NCI-H2196 (cell line): ENCODE measurements around the gene PIP4K2C.
A peak's percentile ranks its signal among the peaks of the same experiment; 100 is the strongest.

ENCODE experiments used
- DNase-seq: peaks from one replicate; lab custom pipeline; 2025; ENCODE audit not compliant: unreplicated experiment; lab: John Stamatoyannopoulos, UW

PIP4K2C gene

GRCh38 chr12:57590864-57591781 lies at the start of gene PIP4K2C:
TSS of gene PIP4K2C (plus strand) at chr12:57591192. CDS start at chr12:57591290, 98 bp downstream.
- DNase-seq = peak; percentile 89

DNA sequence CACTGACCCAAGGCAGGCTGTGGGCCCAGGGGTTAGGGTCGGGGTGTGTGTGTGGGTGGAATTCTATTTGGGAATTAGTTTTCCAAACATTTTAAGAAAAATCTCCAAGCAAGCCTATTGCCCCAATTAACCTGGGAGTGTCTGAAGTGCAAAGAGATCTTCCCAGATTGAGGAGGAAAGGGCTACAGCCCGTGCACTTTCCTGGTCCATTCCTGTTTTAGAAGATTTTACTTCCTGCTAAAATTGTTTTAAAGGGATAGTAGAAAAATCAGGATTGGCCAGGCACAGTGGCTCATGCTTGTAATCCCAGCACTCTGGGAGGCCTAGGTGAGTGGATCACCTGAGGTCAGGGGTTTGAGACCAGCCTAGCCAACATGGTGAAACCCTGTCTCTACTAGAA lies 49.3 kb upstream of the PIP4K2C start:
- DNase-seq = no peak

DNA sequence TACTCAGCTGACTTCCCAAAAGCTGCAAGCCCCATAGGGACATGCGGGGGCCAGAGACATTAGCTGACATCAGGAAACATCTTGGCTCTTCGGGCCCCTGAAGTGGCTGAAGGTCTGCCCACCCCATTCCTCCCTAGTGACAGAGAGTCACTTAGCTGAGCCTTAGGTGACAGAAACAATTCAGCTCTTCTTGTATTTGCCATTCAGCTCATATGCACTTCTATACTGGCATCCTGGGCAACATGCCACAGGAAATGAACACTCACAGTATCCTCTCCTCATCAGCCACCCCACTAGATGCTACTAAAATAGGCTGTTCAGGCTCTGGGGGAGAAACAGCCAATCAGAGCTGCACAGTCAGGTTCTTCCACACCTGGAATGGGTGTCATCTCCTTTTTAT lies 47.4 kb upstream of the PIP4K2C start:
- DNase-seq = peak; percentile 68

DNA sequence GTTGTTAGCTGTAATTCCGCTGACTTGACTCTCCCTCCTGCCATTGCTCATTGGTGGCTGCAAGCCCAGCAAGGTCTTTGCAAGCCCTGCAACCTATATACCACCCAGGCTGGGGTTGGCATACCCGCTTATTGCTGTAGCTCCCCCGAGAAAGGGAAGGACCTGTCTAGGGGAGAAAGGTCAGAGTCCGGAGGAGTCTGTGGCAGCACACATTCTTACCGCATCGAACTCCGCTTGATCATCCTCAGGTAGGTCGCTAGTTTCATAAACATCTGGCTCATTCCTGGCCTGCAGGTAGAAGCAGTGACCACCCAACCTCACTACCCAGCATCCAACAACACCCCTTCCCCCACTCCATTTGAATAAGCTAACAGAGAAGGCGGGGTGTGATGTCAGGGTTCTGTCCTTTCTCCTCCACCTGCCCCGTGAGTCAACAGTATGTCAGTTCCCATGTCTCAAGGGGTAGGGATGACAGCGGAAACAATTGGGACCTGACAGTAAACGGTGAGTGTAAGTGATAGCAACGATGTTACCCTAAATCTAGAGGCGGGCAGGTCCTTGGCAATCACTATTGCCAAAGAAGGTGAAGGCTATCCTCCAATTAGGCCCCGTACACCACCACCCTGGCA lies 45.1 kb upstream of the PIP4K2C start:
- no peak for DNase-seq

GRCh38 chr12:57546438-57547287 lies 44.3 kb upstream of the PIP4K2C start, which contains the start of gene DCTN2:
TSS of gene DCTN2 (minus strand) at chr12:57547192. CDS start at chr12:57547063, 129 bp downstream.
- peak; percentile 94 for DNase-seq

DNA sequence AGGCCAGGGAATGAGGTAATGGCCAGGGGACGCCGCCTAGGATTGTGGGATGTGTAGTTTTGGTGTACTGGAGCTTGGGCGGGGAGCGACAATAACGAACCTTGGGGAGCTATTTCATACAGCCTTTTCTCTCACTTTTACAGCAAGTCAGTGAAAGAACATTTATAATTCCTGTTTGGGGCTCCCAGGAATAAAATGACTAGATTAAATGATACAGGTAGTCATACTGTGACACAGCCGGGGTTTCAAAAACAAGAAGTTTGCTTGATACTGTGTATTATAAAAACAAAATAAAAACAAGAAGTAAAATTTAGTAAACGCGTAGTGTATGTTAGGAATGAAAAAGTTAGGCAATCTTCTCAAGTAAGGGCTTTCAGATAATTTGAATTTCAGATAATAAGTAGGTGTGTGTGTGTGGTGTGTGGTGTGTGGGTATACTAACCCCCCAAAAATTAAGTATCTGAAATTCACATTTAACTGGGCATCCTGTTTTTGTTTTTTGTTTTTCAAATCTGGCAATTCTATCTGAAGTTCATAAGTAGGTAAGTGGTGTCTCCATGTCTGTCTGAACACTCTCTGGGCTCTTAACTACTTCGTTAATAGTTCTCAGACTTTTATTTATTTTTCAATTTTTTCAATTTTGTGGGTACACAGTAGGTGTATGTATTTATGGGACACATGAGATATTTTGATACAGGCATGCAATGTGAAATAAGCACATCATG lies 43.5 kb upstream of the PIP4K2C start:
- DNase-seq = no peak

DNA sequence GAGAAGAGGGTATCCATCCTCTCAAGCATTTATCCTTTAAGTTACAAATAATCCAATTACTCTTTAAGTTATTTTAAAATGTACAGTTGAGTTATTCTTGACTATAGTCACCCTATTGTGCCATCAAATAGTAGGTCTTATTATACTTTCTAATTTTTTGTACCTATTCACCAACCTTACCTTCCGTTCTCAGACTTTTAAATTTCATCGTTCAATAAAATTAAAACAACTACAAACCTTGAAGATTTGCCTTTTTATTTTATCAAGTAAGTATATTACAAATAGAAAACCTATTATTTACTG lies 43.0 kb upstream of the PIP4K2C start:
- DNase-seq = no peak

DNA sequence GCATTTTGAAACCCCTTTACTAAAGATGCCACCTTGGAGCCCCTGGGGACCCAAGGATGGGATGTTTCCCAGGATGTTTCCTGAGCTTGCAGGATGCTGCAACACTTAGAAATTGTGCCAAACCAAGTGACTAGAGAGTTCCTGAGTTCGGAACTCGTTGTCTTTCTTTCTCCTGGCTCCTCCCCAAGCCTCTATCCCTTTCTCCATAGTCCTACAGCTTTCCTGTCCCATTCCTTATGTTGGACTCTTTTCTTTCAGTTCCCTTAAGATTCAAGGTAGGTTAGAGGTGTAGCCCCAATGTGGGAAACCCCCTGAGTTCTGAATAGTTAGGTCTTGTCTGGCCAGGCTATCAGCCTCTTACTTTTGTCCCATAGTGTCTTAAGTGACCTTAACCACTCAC lies 42.5 kb upstream of the PIP4K2C start:
- DNase-seq = peak; percentile 5

- no peak for DNase-seq
These were observed 41.6 kb upstream of the PIP4K2C start for GRCh38 chr12:57549203-57549908.

GRCh38 chr12:57549909-57550640 lies 40.9 kb upstream of the PIP4K2C start, which contains the start of gene KIF5A:
TSS of gene KIF5A (plus strand) at chr12:57550044. CDS start at chr12:57550272, 228 bp downstream.
- peak; percentile 54 for DNase-seq

- no peak for DNase-seq
These were observed 40.1 kb upstream of the PIP4K2C start for GRCh38 chr12:57550641-57551549.

DNA sequence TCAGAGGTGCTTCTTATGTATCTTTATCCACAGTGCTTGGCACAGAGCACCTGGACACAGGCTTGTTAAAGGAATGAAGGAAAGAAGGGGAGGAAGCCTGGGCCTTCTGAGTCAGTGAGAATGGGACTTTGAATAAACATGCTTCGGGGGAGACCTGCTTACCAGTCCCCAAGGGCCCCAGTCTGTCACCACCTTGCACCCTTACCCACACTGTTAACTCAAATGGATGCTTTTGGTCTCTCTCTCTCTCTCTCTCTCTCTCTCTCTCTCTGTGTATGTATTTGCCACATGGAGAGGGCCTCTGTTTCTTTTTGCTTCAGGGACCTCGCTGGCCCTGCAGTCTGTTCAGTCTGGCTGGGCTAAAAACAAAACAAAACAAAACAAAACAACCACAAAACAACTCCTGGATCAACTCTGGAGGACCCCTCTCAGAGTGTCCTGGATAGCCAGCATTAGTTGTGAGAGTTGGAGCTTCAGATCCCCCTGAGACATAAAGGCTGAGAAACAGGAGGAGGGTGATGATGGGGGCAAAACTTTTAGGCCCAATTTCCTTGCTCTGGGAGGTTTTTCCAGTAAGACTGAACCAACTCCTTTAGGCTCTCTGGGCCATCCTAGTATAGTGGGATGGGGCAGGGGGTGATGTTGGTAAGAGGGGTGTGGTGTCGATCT lies 39.2 kb upstream of the PIP4K2C start:
- no peak for DNase-seq

DNA sequence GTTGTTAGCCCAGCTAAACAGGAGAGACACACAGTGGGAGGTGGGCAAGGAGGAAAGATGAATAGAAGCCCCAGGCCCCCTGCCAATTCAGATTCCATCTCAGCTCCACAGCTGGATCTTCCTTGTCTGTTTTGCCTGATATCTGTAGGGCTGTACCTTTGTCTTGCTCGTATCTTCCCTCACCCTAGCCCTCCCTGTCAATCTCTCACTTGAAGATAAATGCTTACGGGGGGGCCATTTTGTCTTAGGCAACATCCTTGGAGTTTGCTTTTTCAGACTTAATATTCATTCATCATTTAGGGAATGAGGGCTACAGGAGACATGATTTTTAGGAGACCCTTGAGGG lies 38.7 kb upstream of the PIP4K2C start:
- no peak for DNase-seq

DNA sequence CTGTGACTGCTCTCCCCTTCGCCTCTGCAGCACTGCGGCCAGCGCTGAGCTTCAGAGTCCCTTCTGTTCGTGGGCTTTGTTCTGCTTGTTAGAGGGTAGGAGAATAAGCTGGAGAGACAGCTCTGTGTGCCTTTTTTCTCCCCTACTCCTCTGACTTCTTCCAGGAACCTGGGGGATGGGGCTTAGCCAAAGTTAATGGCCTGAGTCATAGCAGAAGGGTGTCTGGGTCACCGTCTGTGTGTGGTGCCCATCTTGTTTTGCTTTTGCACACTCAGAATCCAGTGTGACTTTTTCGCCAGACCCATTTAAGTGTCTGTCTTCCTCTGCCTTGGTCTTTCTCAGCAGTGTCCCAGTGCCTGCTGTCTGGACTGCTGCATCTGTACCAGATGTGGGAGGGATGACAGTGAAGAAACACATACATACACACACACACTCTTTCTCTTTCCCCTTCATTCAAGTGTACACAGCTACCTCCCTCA lies 38.1 kb upstream of the PIP4K2C start:
- DNase-seq = no peak

GRCh38 chr12:57553343-57554202 lies 37.4 kb upstream of the PIP4K2C start:
- no peak for DNase-seq

DNA sequence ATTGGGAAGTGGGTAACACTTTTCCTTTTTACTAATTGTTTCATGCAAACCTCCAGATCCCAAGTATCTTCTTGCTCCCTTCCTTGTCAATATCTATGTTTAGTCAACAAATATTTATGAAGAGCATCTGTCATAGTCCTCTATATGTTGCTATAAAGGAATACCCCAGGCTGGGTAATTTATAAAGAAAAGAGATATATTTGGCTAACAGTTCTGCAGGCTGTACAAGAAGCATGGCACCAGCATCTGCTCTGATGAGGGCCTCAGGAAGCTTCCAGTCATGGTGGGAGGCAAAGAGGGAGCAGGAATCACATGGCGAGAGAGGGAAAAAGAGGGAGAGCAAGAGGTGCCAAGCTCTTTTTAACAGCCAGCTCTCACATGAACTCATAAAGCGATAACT lies 36.5 kb upstream of the PIP4K2C start:
- DNase-seq = no peak

- DNase-seq = no peak
These were observed 36.1 kb upstream of the PIP4K2C start for GRCh38 chr12:57554897-57555296.
